Measurements from ENCODE around the gene ADAMTS15.

The ADAMTS15 gene

GRCh38 chr11:130514851-130515250, 66.4 kb downstream of the ADAMTS15 start:
- DNase-seq (ENCODE audit: low spot score), result no peak

GRCh38 chr11:130515829-130516553, 67.5 kb downstream of the ADAMTS15 start:
- DNase-seq (ENCODE audit: low spot score), result no peak

- no peak for DNase-seq (ENCODE audit: low spot score)
Measured at GRCh38 chr11:130516554-130517505, 68.4 kb downstream of the ADAMTS15 start.

GRCh38 chr11:130518164-130518680, 69.8 kb downstream of the ADAMTS15 start:
- DNase-seq (ENCODE audit: low spot score), result no peak

GRCh38 chr11:130519128-130519932, 70.9 kb downstream of the ADAMTS15 start:
- no peak for DNase-seq (ENCODE audit: low spot score)

- no peak for DNase-seq (ENCODE audit: low spot score)
Measured at GRCh38 chr11:130520271-130520671, 71.8 kb downstream of the ADAMTS15 start.

GRCh38 chr11:130522284-130522961, 74.0 kb downstream of the ADAMTS15 start:
- DNase-seq (ENCODE audit: low spot score), result no peak

- DNase-seq (ENCODE audit: low spot score), result no peak
Measured at GRCh38 chr11:130523166-130523565, 74.7 kb downstream of the ADAMTS15 start.

GRCh38 chr11:130523609-130524008, 75.2 kb downstream of the ADAMTS15 start:
- DNase-seq (ENCODE audit: low spot score), result no peak

- no peak for DNase-seq (ENCODE audit: low spot score)
Measured at GRCh38 chr11:130524132-130524790, 75.8 kb downstream of the ADAMTS15 start.

GRCh38 chr11:130525307-130525706, 76.9 kb downstream of the ADAMTS15 start:
- no peak for DNase-seq (ENCODE audit: low spot score)

Measured in CD4-positive, alpha-beta T cell treated with Interleukin-6 at 100 ng/mL for 8 hours (primary cell).